ENCODE measurements around the gene CD27. TPM values are rescaled to one million over a fixed set of nuclear protein-coding genes. Genes with fewer than 3 reads are reported as not detected.

CD27 gene
- total RNA-seq, 1 experiment from 2014 or later: not detected

GRCh38 chr12:6428326-6428725 lies 16.4 kb upstream of the CD27 start:
- POLR2A ChIA-PET (ENCODE audit: unreplicated experiment): no interaction called here
- no peaks in the 10 kb centered on the region for H3K27me3 ChIP-seq (ENCODE audit: low read length)
- ATAC-seq (no peak), DNase-seq (no peak)
- intact Hi-C loops (cut with micrococcal nuclease): no loop called here
- TF ChIP-seq EZH2phosphoT487 (IDR thresholded peaks at IDR 0.05; ENCODE audit: borderline replicate concordance, low read length) (no peak), EZH2 (IDR thresholded peaks at IDR 0.05; ENCODE audit: low read length, unreplicated experiment) (no peak), CTCF (conservative IDR thresholded peaks at IDR 0.05; ENCODE audit: low read depth, low read length) (no peak)
- H3K4me3 ChIP-seq (ENCODE audit: low read length): no peak overlapping the region
- H3K79me2 ChIP-seq (ENCODE audit: low read length): no peaks in the 10 kb centered on the region
- no TSS peak for BruUV-seq (replicated peaks)
- no peaks in the 10 kb centered on the region for H3K9me2 ChIP-seq (replicated peaks; ENCODE audit: low read length)
- no peak overlapping the region for H3K27ac ChIP-seq (ENCODE audit: low read length)
- H3F3A ChIP-seq (ENCODE audit: low read length, unreplicated experiment): peaks cover 8% of the 10 kb centered on the region
- H2AFZ ChIP-seq (ENCODE audit: low read length): no peak overlapping the region
- no peak overlapping the region for H3K4me2 ChIP-seq (ENCODE audit: low read length)
- H3K9ac ChIP-seq (ENCODE audit: low read length): no peak overlapping the region
- H3K36me3 ChIP-seq (ENCODE audit: low read depth, low read length): no peaks in the 10 kb centered on the region
- no peaks in the 10 kb centered on the region for H3K9me3 ChIP-seq (ENCODE audit: low read length)
- H3K4me1 ChIP-seq (ENCODE audit: insufficient read depth, low read length): peaks cover 19% of the 10 kb centered on the region
- no peaks in the 10 kb centered on the region for H4K20me1 ChIP-seq (ENCODE audit: low read length)
- CTCF ChIA-PET: no interaction called here

DNA sequence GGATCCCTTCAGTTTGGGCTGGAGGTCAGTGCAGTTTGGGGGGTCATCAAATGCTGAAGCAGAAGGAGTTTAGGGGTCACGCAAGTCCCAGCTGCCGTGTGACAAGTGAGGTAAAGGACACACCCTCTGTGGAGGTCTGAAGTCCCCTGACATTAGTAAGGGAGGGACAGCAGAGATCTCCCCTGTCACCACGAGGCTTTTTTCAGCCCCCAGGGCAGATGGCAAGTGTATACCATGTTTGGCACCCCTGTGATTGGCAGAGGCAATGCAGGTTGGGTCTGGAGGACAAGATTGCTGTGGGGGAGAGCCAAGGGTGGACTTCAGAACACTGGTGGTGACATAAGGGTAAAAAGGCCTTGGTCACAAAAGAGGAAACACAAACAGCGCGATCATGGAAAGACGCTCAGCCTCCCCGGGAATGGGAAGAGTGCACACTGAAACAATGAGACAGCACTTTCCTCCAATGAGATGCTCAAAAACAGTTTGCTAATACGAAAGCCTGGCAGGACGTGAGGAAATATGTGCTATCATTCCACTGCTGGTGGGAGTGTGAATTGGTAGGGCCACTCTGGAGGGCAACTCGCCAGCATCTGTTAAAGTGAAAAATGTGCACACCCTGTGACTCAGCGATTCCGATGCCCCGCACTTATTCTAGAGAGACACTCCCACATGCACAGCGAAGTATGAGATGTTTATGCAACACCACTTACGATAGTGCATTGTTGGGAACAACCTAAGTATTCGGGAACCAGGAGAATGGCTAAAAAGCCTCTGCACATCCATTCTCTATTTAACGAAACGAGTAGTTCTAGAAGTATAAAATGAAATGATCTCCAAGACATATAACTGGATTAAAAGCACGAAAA lies 14.4 kb upstream of the CD27 start:
- Histone ChIP-seq H3K9me2 (replicated peaks; ENCODE audit: low read length) (no peaks in the 10 kb centered on the region), H3K4me1 (ENCODE audit: insufficient read depth, low read length) (peaks cover 19% of the 10 kb centered on the region), H3K9ac (ENCODE audit: low read length) (peak overlapping the region; percentile 75), H3K27me3 (ENCODE audit: low read length) (no peaks in the 10 kb centered on the region), H3K36me3 (ENCODE audit: low read depth, low read length) (no peaks in the 10 kb centered on the region), H2AFZ (ENCODE audit: low read length) (peak overlapping the region; percentile 72), H3K4me2 (ENCODE audit: low read length) (peak overlapping the region; percentile 74), H4K20me1 (ENCODE audit: low read length) (no peaks in the 10 kb centered on the region), H3F3A (ENCODE audit: low read length, unreplicated experiment) (peaks cover 8% of the 10 kb centered on the region), H3K79me2 (ENCODE audit: low read length) (no peaks in the 10 kb centered on the region), H3K9me3 (ENCODE audit: low read length) (no peaks in the 10 kb centered on the region), H3K27ac (ENCODE audit: low read length) (peak overlapping the region; percentile 94), H3K4me3 (ENCODE audit: low read length) (peak overlapping the region; percentile 52)
- ChIA-PET POLR2A (ENCODE audit: unreplicated experiment) (no interaction called here), CTCF (no interaction called here)
- BruUV-seq (replicated peaks): TSS peak; percentile 86
- intact Hi-C loops (cut with micrococcal nuclease): loop anchor here (2.0 kb wide), 1 partner anchor 34 kb away; no protein-coding TSS in a partner anchor
- DNase-seq (peak; percentile 94), ATAC-seq (peak; percentile 90)
- TF ChIP-seq EZH2 (IDR thresholded peaks at IDR 0.05; ENCODE audit: low read length, unreplicated experiment) (no peak), EZH2phosphoT487 (IDR thresholded peaks at IDR 0.05; ENCODE audit: borderline replicate concordance, low read length) (no peak), CTCF (conservative IDR thresholded peaks at IDR 0.05; ENCODE audit: low read depth, low read length) (no peak)

DNA sequence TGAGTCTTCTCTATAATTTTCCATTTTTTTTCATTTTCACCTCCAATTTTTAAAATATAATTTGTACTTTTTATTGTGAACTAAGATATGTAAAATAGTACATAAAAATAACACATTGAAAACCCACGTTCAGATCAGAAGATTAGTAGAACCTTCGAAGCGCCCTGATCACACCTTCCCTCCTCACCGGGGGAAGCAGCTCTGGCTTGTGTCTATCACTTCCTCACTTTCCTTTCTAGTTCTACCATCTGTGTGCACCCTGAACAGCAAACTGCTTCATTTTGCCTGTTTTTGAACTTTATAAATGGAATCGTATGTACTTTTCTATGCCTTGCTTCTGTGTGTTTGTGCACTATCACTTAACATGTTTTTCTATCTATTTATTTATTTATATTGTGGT lies 11.8 kb upstream of the CD27 start:
- no peaks in the 10 kb centered on the region for H3K9me3 ChIP-seq (ENCODE audit: low read length)
- CTCF ChIA-PET: no interaction called here
- H3K4me3 ChIP-seq (ENCODE audit: low read length): no peak overlapping the region
- peaks cover 8% of the 10 kb centered on the region for H3F3A ChIP-seq (ENCODE audit: low read length, unreplicated experiment)
- DNase-seq: no peak
- H3K36me3 ChIP-seq (ENCODE audit: low read depth, low read length): no peaks in the 10 kb centered on the region
- H2AFZ ChIP-seq (ENCODE audit: low read length): no peak overlapping the region
- H3K9ac ChIP-seq (ENCODE audit: low read length): no peak overlapping the region
- no peak overlapping the region for H3K4me2 ChIP-seq (ENCODE audit: low read length)
- H3K27ac ChIP-seq (ENCODE audit: low read length): no peak overlapping the region
- no peaks in the 10 kb centered on the region for H3K9me2 ChIP-seq (replicated peaks; ENCODE audit: low read length)
- no peaks in the 10 kb centered on the region for H3K79me2 ChIP-seq (ENCODE audit: low read length)
- TF ChIP-seq EZH2 (IDR thresholded peaks at IDR 0.05; ENCODE audit: low read length, unreplicated experiment) (no peak), CTCF (conservative IDR thresholded peaks at IDR 0.05; ENCODE audit: low read depth, low read length) (no peak), EZH2phosphoT487 (IDR thresholded peaks at IDR 0.05; ENCODE audit: borderline replicate concordance, low read length) (no peak)
- peaks cover 19% of the 10 kb centered on the region for H3K4me1 ChIP-seq (ENCODE audit: insufficient read depth, low read length)
- no peaks in the 10 kb centered on the region for H3K27me3 ChIP-seq (ENCODE audit: low read length)
- intact Hi-C loops (cut with micrococcal nuclease): no loop called here
- no peak for ATAC-seq
- no TSS peak for BruUV-seq (replicated peaks)
- POLR2A ChIA-PET (ENCODE audit: unreplicated experiment): no interaction called here
- H4K20me1 ChIP-seq (ENCODE audit: low read length): no peaks in the 10 kb centered on the region

Data from PC-3 (cell line).